ENCODE results near the gene SNX30. TPM values are rescaled to one million over a fixed set of nuclear protein-coding genes. Genes with fewer than 3 reads are reported as not detected.

SNX30 gene
- total and polyA plus RNA-seq, 4 donors: 1.8 to 13.5 (median 6.5) TPM

DNA sequence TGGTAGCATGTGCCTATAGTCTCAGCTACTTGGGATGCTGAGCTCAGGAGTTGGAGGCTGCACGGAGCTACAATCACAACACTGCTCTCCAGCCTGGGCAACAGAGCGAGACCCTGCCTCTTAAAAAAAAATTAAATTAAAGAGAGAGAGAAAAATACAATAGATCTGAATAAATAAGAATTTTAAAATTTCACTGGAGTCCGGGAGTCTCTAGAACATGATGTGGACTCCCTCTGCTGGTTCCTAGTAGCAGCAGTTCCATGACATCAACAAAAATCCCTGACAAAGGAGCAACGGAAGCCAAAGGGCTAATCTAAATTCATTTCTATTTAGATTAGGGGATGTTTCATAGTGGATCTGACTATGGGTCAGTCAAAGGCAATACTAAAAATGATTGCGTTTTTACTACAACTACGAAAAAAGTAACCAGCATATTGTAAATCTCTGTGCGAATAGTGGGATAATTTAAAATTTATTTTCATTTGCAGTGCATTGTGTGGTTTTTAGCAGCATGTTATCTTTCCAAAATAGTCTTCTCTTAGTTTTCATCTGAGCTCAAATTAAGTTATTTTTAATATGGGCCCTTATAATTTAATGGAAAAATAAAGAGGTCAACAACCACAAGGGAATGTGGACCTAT, 39.4 kb upstream of the SNX30 start:
- Histone ChIP-seq H3K9ac (ENCODE audit: low read depth in 1 of 2, low read length in 2 of 2) (no peak overlapping the region), H3K4me1 (ENCODE audit: control insufficient read depth in 4 of 4, insufficient read depth in 4 of 4, low read length in 3 of 4) (no peaks in the 10 kb centered on the region), H3K4me3 (ENCODE audit: low read depth in 1 of 3, low read length in 3 of 3) (no peak overlapping the region), H3K27me3 (ENCODE audit: control insufficient read depth in 4 of 4, insufficient read depth in 4 of 4, low read length in 3 of 4) (no peaks in the 10 kb centered on the region), H3K27ac (ENCODE audit: low read depth in 1 of 2, low read length in 2 of 2) (no peak overlapping the region), H3K36me3 (ENCODE audit: control insufficient read depth in 4 of 4, insufficient read depth in 3 of 4, low read depth in 1 of 4, low read length in 3 of 4) (peaks cover 0 to 5% (median 3%) of the 10 kb centered on the region in 4 donors), H3K9me3 (ENCODE audit: control insufficient read depth in 4 of 4, low read length in 3 of 4) (no peaks in the 10 kb centered on the region)
- TF ChIP-seq CTCF (IDR thresholded peaks at IDR 0.05; ENCODE audit: low read depth, low read length, missing input control) (peak; percentile 43), HNF4G (IDR thresholded peaks at IDR 0.05) (no peak), MAX (IDR thresholded peaks at IDR 0.05) (no peak), RAD21 (IDR thresholded peaks at IDR 0.05) (peak; percentile 70 to 76)
- whole genome bisulfite sequencing: 74% methylated on average over 7 of the region's 7 CpGs
- DNase-seq (ENCODE audit: low spot score): no peak

GRCh38 chr9:112712678-112713077, 37.9 kb upstream of the SNX30 start:
- peaks cover 0 to 5% (median 3%) of the 10 kb centered on the region in 4 donors for H3K36me3 ChIP-seq (ENCODE audit: control insufficient read depth in 4 of 4, insufficient read depth in 3 of 4, low read depth in 1 of 4, low read length in 3 of 4)
- no peak overlapping the region for H3K4me3 ChIP-seq (ENCODE audit: low read depth in 1 of 3, low read length in 3 of 3)
- no peaks in the 10 kb centered on the region for H3K9me3 ChIP-seq (ENCODE audit: control insufficient read depth in 4 of 4, low read length in 3 of 4)
- no peaks in the 10 kb centered on the region for H3K27me3 ChIP-seq (ENCODE audit: control insufficient read depth in 4 of 4, insufficient read depth in 4 of 4, low read length in 3 of 4)
- TF ChIP-seq MAX (IDR thresholded peaks at IDR 0.05): no peak
- H3K27ac ChIP-seq (ENCODE audit: low read depth in 1 of 2, low read length in 2 of 2): no peak overlapping the region
- DNase-seq (ENCODE audit: low spot score): no peak
- H3K9ac ChIP-seq (ENCODE audit: low read depth in 1 of 2, low read length in 2 of 2): no peak overlapping the region
- peaks cover 0 to 9% (median 8%) of the 10 kb centered on the region in 4 donors for H3K4me1 ChIP-seq (ENCODE audit: control insufficient read depth in 4 of 4, insufficient read depth in 4 of 4, low read length in 3 of 4)
- WGBS: 97% methylated on average over 3 of the region's 3 CpGs

- Histone ChIP-seq H3K4me3 (ENCODE audit: low read depth in 1 of 3, low read length in 3 of 3) (peak within 1 kb of the TSS; percentile 70 to 98 (median 97)), H3K27ac (ENCODE audit: low read depth in 1 of 2, low read length in 2 of 2) (peak within 1 kb of the TSS; percentile 90 to 91), H3K9ac (ENCODE audit: low read depth in 1 of 2, low read length in 2 of 2) (peak within 1 kb of the TSS; percentile 95 to 96), H3K36me3 (ENCODE audit: control insufficient read depth in 4 of 4, insufficient read depth in 3 of 4, low read depth in 1 of 4, low read length in 3 of 4) (peaks cover 0 to 3% (median 1%) of the 10 kb centered on the region in 4 donors), H3K27me3 (ENCODE audit: control insufficient read depth in 4 of 4, insufficient read depth in 4 of 4, low read length in 3 of 4) (no peaks in the 10 kb centered on the region), H3K4me1 (ENCODE audit: control insufficient read depth in 4 of 4, insufficient read depth in 4 of 4, low read length in 3 of 4) (peaks cover 0 to 9% (median 8%) of the 10 kb centered on the region in 4 donors), H3K9me3 (ENCODE audit: control insufficient read depth in 4 of 4, low read length in 3 of 4) (no peaks in the 10 kb centered on the region)
- under 1% methylated on average over 51 of the region's 51 CpGs for WGBS
- peak; percentile 94 for DNase-seq (ENCODE audit: low spot score)
- TF ChIP-seq TAF1 (conservative IDR thresholded peaks at IDR 0.05) (peak; percentile 20), MAX (IDR thresholded peaks at IDR 0.05) (no peak), FOXA2 (IDR thresholded peaks at IDR 0.05) (no peak), HNF4G (IDR thresholded peaks at IDR 0.05) (no peak), EGR1 (IDR thresholded peaks at IDR 0.05; ENCODE audit: low read depth in 2 of 2) (peak; percentile 96 to 98), CTCF (IDR thresholded peaks at IDR 0.05; ENCODE audit: low read depth, low read length, missing input control) (peak; percentile 25), HNF4A (conservative IDR thresholded peaks at IDR 0.05) (peak in 1 of 2 donors; percentile 14), FOXA1 (IDR thresholded peaks at IDR 0.05) (no peak), SP1 (IDR thresholded peaks at IDR 0.05) (peak; percentile 68), JUND (IDR thresholded peaks at IDR 0.05) (no peak), YY1 (IDR thresholded peaks at IDR 0.05) (peak; percentile 71), RXRA (IDR thresholded peaks at IDR 0.05) (peak in 1 of 2 donors; percentile 33), GABPA (IDR thresholded peaks at IDR 0.05 in 1 of 2, conservative IDR thresholded peaks at IDR 0.05 in 1 of 2) (peak; percentile 62 to 90), NR2F2 (IDR thresholded peaks at IDR 0.05) (no peak), RAD21 (IDR thresholded peaks at IDR 0.05) (peak in 1 of 2 donors; percentile 53)
- TF ChIP-seq, protein P1, sequence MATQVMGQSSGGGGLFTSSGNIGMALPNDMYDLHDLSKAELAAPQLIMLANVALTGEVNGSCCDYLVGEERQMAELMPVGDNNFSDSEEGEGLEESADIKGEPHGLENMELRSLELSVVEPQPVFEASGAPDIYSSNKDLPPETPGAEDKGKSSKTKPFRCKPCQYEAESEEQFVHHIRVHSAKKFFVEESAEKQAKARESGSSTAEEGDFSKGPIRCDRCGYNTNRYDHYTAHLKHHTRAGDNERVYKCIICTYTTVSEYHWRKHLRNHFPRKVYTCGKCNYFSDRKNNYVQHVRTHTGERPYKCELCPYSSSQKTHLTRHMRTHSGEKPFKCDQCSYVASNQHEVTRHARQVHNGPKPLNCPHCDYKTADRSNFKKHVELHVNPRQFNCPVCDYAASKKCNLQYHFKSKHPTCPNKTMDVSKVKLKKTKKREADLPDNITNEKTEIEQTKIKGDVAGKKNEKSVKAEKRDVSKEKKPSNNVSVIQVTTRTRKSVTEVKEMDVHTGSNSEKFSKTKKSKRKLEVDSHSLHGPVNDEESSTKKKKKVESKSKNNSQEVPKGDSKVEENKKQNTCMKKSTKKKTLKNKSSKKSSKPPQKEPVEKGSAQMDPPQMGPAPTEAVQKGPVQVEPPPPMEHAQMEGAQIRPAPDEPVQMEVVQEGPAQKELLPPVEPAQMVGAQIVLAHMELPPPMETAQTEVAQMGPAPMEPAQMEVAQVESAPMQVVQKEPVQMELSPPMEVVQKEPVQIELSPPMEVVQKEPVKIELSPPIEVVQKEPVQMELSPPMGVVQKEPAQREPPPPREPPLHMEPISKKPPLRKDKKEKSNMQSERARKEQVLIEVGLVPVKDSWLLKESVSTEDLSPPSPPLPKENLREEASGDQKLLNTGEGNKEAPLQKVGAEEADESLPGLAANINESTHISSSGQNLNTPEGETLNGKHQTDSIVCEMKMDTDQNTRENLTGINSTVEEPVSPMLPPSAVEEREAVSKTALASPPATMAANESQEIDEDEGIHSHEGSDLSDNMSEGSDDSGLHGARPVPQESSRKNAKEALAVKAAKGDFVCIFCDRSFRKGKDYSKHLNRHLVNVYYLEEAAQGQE (IDR thresholded peaks at IDR 0.05): peak; percentile 48
- TF ChIP-seq, protein P2, sequence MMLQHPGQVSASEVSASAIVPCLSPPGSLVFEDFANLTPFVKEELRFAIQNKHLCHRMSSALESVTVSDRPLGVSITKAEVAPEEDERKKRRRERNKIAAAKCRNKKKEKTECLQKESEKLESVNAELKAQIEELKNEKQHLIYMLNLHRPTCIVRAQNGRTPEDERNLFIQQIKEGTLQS (IDR thresholded peaks at IDR 0.05): no peak
Measured at GRCh38 chr9:112717661-112718331, 32.8 kb upstream of the SNX30 start, which contains the start of gene INIP. Gene INIP (minus strand): TSS chr9:112718117. CDS start chr9:112716485, 1,632 bp downstream.

All from liver (tissue), 9 donors.